Osteoblast (primary cell): Measurements from ENCODE around the gene DMGDH. TPM values are rescaled to one million over a fixed set of nuclear protein-coding genes. Genes with fewer than 3 reads are reported as not detected.

Source experiments
- DNase-seq: peaks from one replicate; pipeline ENCODE4 v3.0.0; 2011; ENCODE audit warnings: low spot score, mixed read lengths; ENCODE audit not compliant: insufficient read length; ENCODE audit errors: missing footprints
- H2AFZ ChIP-seq: 2 replicates; pipeline ENCODE4 v1.6.0; 2011; ENCODE audit warnings: mild to moderate bottlenecking, low read length
- H3K27ac ChIP-seq: 2 replicates; pipeline ENCODE4 v1.5.1; 2011; ENCODE audit warnings: mild to moderate bottlenecking, low read depth, low read length, moderate library complexity
- H3K27me3 ChIP-seq: 2 replicates; pipeline ENCODE4 v1.6.0; 2012; ENCODE audit warnings: mild to moderate bottlenecking, control low read depth, inconsistent platforms, low read length, moderate library complexity; ENCODE audit not compliant: insufficient read depth
- H3K36me3 ChIP-seq: 2 replicates; pipeline ENCODE4 v1.5.1; 2011; ENCODE audit warnings: mild to moderate bottlenecking, low read length, control low read depth, moderate library complexity; ENCODE audit not compliant: insufficient read depth
- H3K4me1 ChIP-seq: 2 replicates; pipeline ENCODE4 v1.5.1; 2011; ENCODE audit warnings: mild to moderate bottlenecking, low read length, control low read depth, moderate library complexity; ENCODE audit not compliant: insufficient read depth
- H3K4me2 ChIP-seq: 2 replicates; pipeline ENCODE4 v1.6.0; 2011; ENCODE audit warnings: mild to moderate bottlenecking, low read length; ENCODE audit not compliant: insufficient read depth
- H3K4me3 ChIP-seq: fragments of 200-600 bp; sonication (generic); 3 replicates; pipeline ENCODE4 v1.5.1; 2012; ENCODE audit warnings: mild to moderate bottlenecking, low read length, inconsistent platforms; ENCODE audit not compliant: insufficient read depth
- H3K79me2 ChIP-seq: 2 replicates; pipeline ENCODE4 v1.6.0; 2012; ENCODE audit warnings: mild to moderate bottlenecking, low read length, control low read depth, inconsistent platforms; ENCODE audit not compliant: insufficient read depth
- H3K9me3 ChIP-seq: 2 replicates; pipeline ENCODE4 v1.5.1; 2011; ENCODE audit warnings: low read depth, low read length, control low read depth
- H4K20me1 ChIP-seq: 2 replicates; pipeline ENCODE4 v1.6.0; 2012; ENCODE audit warnings: mild to moderate bottlenecking, low read length, control low read depth; ENCODE audit not compliant: insufficient read depth
- CTCF ChIP-seq: IDR thresholded peaks from 2 replicates; pipeline ENCODE4 v1.5.1; 2011; ENCODE audit warnings: mild to moderate bottlenecking, low read depth, low read length, moderate library complexity; ENCODE audit errors: extremely low read depth
- total RNA-seq: library from RNA; depleted of rRNA; stranded (reverse); fragments of >200 nt; gene quantifications from 2 replicates; pipeline ENCODE4 v1.2.3, GENCODE V29; 2012

The DMGDH gene
- total RNA-seq, 1 donor = 7.2 TPM

GRCh38 chr5:79055017-79055416 is 14.5 kb downstream of the DMGDH start:
- Histone ChIP-seq H3K27ac (no peak overlapping the region), H3K4me2 (no peak overlapping the region), H3K79me2 (no peaks in the 10 kb centered on the region), H3K4me3 (no peak overlapping the region), H3K4me1 (no peaks in the 10 kb centered on the region), H4K20me1 (no peaks in the 10 kb centered on the region), H3K9me3 (no peaks in the 10 kb centered on the region), H3K27me3 (no peaks in the 10 kb centered on the region), H2AFZ (no peak overlapping the region), H3K36me3 (no peaks in the 10 kb centered on the region)
- DNase-seq = no peak
- TF ChIP-seq CTCF = no peak

- H3K9me3 ChIP-seq = no peaks in the 10 kb centered on the region
- no peak overlapping the region for H3K4me2 ChIP-seq
- no peaks in the 10 kb centered on the region for H3K36me3 ChIP-seq
- no peak overlapping the region for H2AFZ ChIP-seq
- H4K20me1 ChIP-seq = no peaks in the 10 kb centered on the region
- no peak overlapping the region for H3K27ac ChIP-seq
- no peak for TF ChIP-seq CTCF
- DNase-seq = no peak
- no peaks in the 10 kb centered on the region for H3K4me1 ChIP-seq
- H3K4me3 ChIP-seq = no peak overlapping the region
- H3K79me2 ChIP-seq = no peaks in the 10 kb centered on the region
- no peaks in the 10 kb centered on the region for H3K27me3 ChIP-seq
These were observed 16.2 kb downstream of the DMGDH start for GRCh38 chr5:79053321-79053720.

- H4K20me1 ChIP-seq = no peaks in the 10 kb centered on the region
- no peaks in the 10 kb centered on the region for H3K36me3 ChIP-seq
- H3K4me3 ChIP-seq = no peak overlapping the region
- H3K79me2 ChIP-seq = no peaks in the 10 kb centered on the region
- no peak overlapping the region for H3K27ac ChIP-seq
- H3K27me3 ChIP-seq = peaks cover 14% of the 10 kb centered on the region
- no peaks in the 10 kb centered on the region for H3K4me1 ChIP-seq
- no peaks in the 10 kb centered on the region for H3K9me3 ChIP-seq
- no peak overlapping the region for H2AFZ ChIP-seq
- H3K4me2 ChIP-seq = no peak overlapping the region
- DNase-seq = no peak
- TF ChIP-seq CTCF = no peak
These were observed 19.0 kb downstream of the DMGDH start for GRCh38 chr5:79050498-79050897.

- Histone ChIP-seq H2AFZ (no peak overlapping the region), H3K9me3 (no peaks in the 10 kb centered on the region), H4K20me1 (no peaks in the 10 kb centered on the region), H3K27me3 (peaks cover 18% of the 10 kb centered on the region), H3K79me2 (no peaks in the 10 kb centered on the region), H3K36me3 (no peaks in the 10 kb centered on the region), H3K4me1 (no peaks in the 10 kb centered on the region), H3K27ac (no peak overlapping the region), H3K4me2 (no peak overlapping the region), H3K4me3 (no peak overlapping the region)
- no peak for DNase-seq
- TF ChIP-seq CTCF = no peak
These were observed 21.0 kb downstream of the DMGDH start for GRCh38 chr5:79048437-79048836.
